DND-41 (cell line): ENCODE measurements around the gene SLC17A2.

Experiments
- EZH2 ChIP-seq: IDR thresholded peaks from 3 replicates; pipeline ENCODE4 v1.6.1; 2012; ENCODE audit warnings: borderline replicate concordance, low read depth, mild to moderate bottlenecking, moderate library complexity, low read length, inconsistent platforms; ENCODE audit not compliant: severe bottlenecking
- TF ChIP-seq, protein P1 (sequence below): IDR thresholded peaks from 2 replicates; pipeline ENCODE4 v1.5.1; 2012; ENCODE audit warnings: borderline replicate concordance, low read length, moderate library complexity, mild to moderate bottlenecking; ENCODE audit not compliant: poor library complexity, severe bottlenecking; ENCODE audit errors: extremely low read depth

DNA sequence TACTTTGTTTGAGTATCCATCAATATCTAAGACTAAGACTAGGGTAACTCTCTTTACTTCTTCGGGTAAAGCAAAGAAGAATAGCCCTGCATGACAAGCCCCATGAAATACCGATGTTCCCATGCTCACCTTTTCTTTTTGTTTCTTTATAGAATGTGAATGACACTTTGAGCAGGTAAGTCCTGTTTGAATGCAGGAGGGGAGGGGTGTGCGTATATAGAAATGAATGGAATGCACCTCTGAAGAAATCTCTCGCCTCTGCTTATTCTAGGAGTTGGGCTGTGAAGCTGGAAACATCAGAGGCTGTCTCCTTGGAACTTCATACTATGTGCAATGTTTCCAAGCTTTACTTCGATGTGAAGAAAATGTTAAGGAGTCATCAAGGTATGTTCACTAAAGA, 42.4 kb upstream of the SLC17A2 start:
- TF ChIP-seq, protein P1, sequence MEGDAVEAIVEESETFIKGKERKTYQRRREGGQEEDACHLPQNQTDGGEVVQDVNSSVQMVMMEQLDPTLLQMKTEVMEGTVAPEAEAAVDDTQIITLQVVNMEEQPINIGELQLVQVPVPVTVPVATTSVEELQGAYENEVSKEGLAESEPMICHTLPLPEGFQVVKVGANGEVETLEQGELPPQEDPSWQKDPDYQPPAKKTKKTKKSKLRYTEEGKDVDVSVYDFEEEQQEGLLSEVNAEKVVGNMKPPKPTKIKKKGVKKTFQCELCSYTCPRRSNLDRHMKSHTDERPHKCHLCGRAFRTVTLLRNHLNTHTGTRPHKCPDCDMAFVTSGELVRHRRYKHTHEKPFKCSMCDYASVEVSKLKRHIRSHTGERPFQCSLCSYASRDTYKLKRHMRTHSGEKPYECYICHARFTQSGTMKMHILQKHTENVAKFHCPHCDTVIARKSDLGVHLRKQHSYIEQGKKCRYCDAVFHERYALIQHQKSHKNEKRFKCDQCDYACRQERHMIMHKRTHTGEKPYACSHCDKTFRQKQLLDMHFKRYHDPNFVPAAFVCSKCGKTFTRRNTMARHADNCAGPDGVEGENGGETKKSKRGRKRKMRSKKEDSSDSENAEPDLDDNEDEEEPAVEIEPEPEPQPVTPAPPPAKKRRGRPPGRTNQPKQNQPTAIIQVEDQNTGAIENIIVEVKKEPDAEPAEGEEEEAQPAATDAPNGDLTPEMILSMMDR, result no peak
- TF ChIP-seq EZH2, result no peak
